CD14-positive monocyte (primary cell): ENCODE measurements around the gene POC1A. TPM values are rescaled to one million over a fixed set of nuclear protein-coding genes. Genes with fewer than 3 reads are reported as not detected.

Experiments
- DNase-seq, 3 donors: peaks; one replicate each; pipeline ENCODE4 v3.0.0-alpha.2; 2011 to 2022
- H2AFZ ChIP-seq: 2 replicates; pipeline ENCODE4 v1.6.0; 2012; ENCODE audit warnings: mild to moderate bottlenecking, low read depth, low read length, inconsistent platforms; ENCODE audit not compliant: insufficient read depth, poor library complexity, severe bottlenecking
- H3K27ac ChIP-seq, 2 donors: 1 replicate in 1 of 2; 2 replicates in 1 of 2; pipeline ENCODE4 v1.5.1; 2012 to 2013; ENCODE audit warnings: low read length in 2 of 2, control low read depth in 1 of 2, inconsistent platforms in 1 of 2, low read depth in 1 of 2, mild to moderate bottlenecking in 1 of 2
- H3K27me3 ChIP-seq, 2 donors: one replicate each; pipeline versions ENCODE4 v1.6.0 to v1.6.1; 2011 to 2013; ENCODE audit warnings: low read length in 2 of 2; ENCODE audit not compliant: control insufficient read depth in 2 of 2, insufficient read depth in 2 of 2
- H3K36me3 ChIP-seq, 2 donors: replicated peaks in 1 of 2; 1 replicate in 1 of 2; 2 replicates in 1 of 2; pipeline versions ENCODE4 v1.5.1 to v1.6.1; 2012 to 2013; ENCODE audit warnings: low read length in 2 of 2, control low read depth in 1 of 2, inconsistent platforms in 1 of 2, mild to moderate bottlenecking in 1 of 2; ENCODE audit not compliant: insufficient read depth in 2 of 2, control insufficient read depth in 1 of 2
- H3K4me1 ChIP-seq, 2 donors: 1 replicate in 1 of 2; 2 replicates in 1 of 2; pipeline versions ENCODE4 v1.5.1 to v1.6.1; 2012 to 2013; ENCODE audit warnings: low read length in 2 of 2, control low read depth in 1 of 2, inconsistent platforms in 1 of 2, mild to moderate bottlenecking in 1 of 2, moderate library complexity in 1 of 2; ENCODE audit not compliant: insufficient read depth in 2 of 2, control insufficient read depth in 1 of 2
- H3K4me2 ChIP-seq: replicated peaks from 2 replicates; pipeline ENCODE3; 2012; ENCODE audit warnings: low read length, moderate library complexity, mild to moderate bottlenecking; ENCODE audit not compliant: poor library complexity, severe bottlenecking; ENCODE audit errors: extremely low read depth
- H3K4me3 ChIP-seq, 3 experiments: fragments of 200-600 bp in 1 of 3; sonication (generic) in 1 of 3; replicated peaks in 1 of 3; 1 replicate in 2 of 3; 2 replicates in 1 of 3; pipeline ENCODE4 v1.5.1; 2011 to 2013; ENCODE audit warnings: low read length in 3 of 3, mild to moderate bottlenecking in 3 of 3, control low read depth in 2 of 3, low read depth in 2 of 3, inconsistent platforms in 1 of 3, moderate library complexity in 1 of 3
- H3K79me2 ChIP-seq: 2 replicates; pipeline ENCODE4 v1.6.0; 2012; ENCODE audit warnings: mild to moderate bottlenecking, control low read depth, inconsistent platforms, low read length, moderate library complexity; ENCODE audit not compliant: insufficient read depth
- H3K9ac ChIP-seq: 2 replicates; pipeline ENCODE4 v1.6.0; 2017; ENCODE audit warnings: low read length, mild to moderate bottlenecking; ENCODE audit not compliant: insufficient read depth, poor library complexity, severe bottlenecking
- H3K9me3 ChIP-seq, 2 donors: replicated peaks in 1 of 2; 1 replicate in 1 of 2; 2 replicates in 1 of 2; pipeline versions ENCODE4 v1.5.1 to v1.6.1; 2012 to 2013; ENCODE audit warnings: low read length in 2 of 2, control low read depth in 1 of 2; ENCODE audit not compliant: control insufficient read depth in 1 of 2, insufficient read depth in 1 of 2
- H4K20me1 ChIP-seq: 2 replicates; pipeline ENCODE4 v1.6.0; 2012; ENCODE audit warnings: mild to moderate bottlenecking, low read length, control low read depth, moderate library complexity; ENCODE audit not compliant: insufficient read depth
- H3K27ac Mint-ChIP-seq, 7 donors: one replicate each; pipeline ENCODE4 v1.8.0; 2020; ENCODE audit warnings: mild to moderate bottlenecking in 7 of 7, mixed read lengths in 7 of 7, moderate library complexity in 6 of 7, inconsistent platforms in 2 of 7
- H3K27me3 Mint-ChIP-seq, 3 donors: one replicate each; pipeline ENCODE4 v1.8.0; 2021 to 2022; ENCODE audit warnings: low read depth in 3 of 3, mild to moderate bottlenecking in 3 of 3, mixed read lengths in 3 of 3, moderate library complexity in 3 of 3, inconsistent platforms in 1 of 3
- H3K36me3 Mint-ChIP-seq, 2 donors: one replicate each; pipeline ENCODE4 v1.8.0; 2020; ENCODE audit warnings: mixed read lengths in 2 of 2, inconsistent platforms in 1 of 2, mild to moderate bottlenecking in 1 of 2
- H3K4me1 Mint-ChIP-seq: one replicate; pipeline ENCODE4 v1.8.0; 2020; ENCODE audit warnings: mild to moderate bottlenecking, mixed read lengths
- H3K4me3 Mint-ChIP-seq, 2 donors: one replicate each; pipeline ENCODE4 v1.8.0; 2020; ENCODE audit warnings: mild to moderate bottlenecking in 2 of 2, mixed read lengths in 2 of 2, moderate library complexity in 1 of 2
- H3K9me3 Mint-ChIP-seq, 7 donors: one replicate each; pipeline ENCODE4 v1.8.0; 2020 to 2022; ENCODE audit warnings: mixed read lengths in 7 of 7, mild to moderate bottlenecking in 6 of 7, moderate library complexity in 6 of 7, inconsistent platforms in 2 of 7
- WGBS: methylation state at CpG from one replicate; pipeline ENCODE4 v1.1.5; 2013; ENCODE audit warnings: missing lambda C conversion rate; ENCODE audit not compliant: insufficient coverage; 5-methylcytosine and 5-hydroxymethylcytosine counted together
- intact Hi-C, 2 donors: fragments of 100-400 bp; cut with micrococcal nuclease; formaldehyde crosslinking; loops; one replicate each; pipeline versions ENCODE4 v1.15.0 to v1.15.1; 2023
- polyA plus RNA-seq, 3 donors: library from polyadenylated mRNA; depleted of rRNA in 1 of 3; unstranded in 2 of 3; stranded (reverse) in 1 of 3; fragments of 300-500 nt in 2 of 3; fragments of >200 nt in 1 of 3; fragmentation: Illumina TruSeq in 2 of 3; gene quantifications; 1 replicate in 2 of 3; 2 replicates in 1 of 3; pipeline ENCODE4 v1.2.3, GENCODE V29; 2012 to 2021
- TF ChIP-seq, protein P1 (sequence below): fragments of 200-600 bp; IDR thresholded peaks from one replicate; pipeline ENCODE4 v1.8.0; 2022; ENCODE audit warnings: antibody characterized with exemption, mild to moderate bottlenecking

The POC1A gene
- polyA plus RNA-seq, 3 donors = 1.2 to 2.0 (median 1.5) TPM

DNA sequence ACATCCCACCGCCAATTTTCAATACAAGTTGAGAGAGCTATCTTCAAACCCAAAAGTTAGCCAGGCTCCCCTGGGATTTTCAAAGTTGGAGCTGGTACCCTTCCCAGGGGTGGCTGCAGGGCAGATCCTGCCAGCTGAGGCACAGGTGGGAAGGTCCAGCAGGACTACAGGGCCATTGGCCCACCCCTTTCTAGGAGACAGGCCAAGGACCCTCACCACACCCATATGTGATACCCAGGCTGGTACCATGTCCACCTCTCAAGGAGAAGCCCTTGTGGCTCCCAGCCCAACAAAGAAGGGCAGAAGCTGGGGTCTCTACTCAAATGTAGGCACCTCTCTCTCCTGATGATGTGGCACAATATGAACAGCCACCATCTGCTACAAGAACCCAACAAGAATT lies 8.0 kb downstream of the POC1A start:
- H3K9me3 Mint-ChIP-seq = no peaks in the 10 kb centered on the region
- intact Hi-C loops = no loop called here
- no peak overlapping the region for H3K4me2 ChIP-seq
- no peak overlapping the region for H3K27ac ChIP-seq
- H3K4me1 ChIP-seq = peaks cover 0 to 4% of the 10 kb centered on the region in 2 donors
- H3K36me3 Mint-ChIP-seq = peaks cover 34 to 78% of the 10 kb centered on the region in 2 donors
- H3K9ac ChIP-seq = no peak overlapping the region
- no peak overlapping the region for H3K4me3 ChIP-seq
- H3K27ac Mint-ChIP-seq = no peak overlapping the region
- DNase-seq = no peak
- no peak overlapping the region for H2AFZ ChIP-seq
- no peaks in the 10 kb centered on the region for H3K9me3 ChIP-seq
- H3K4me1 Mint-ChIP-seq = peaks cover 6% of the 10 kb centered on the region
- H3K27me3 ChIP-seq = no peaks in the 10 kb centered on the region
- no peak overlapping the region for H3K4me3 Mint-ChIP-seq
- no peaks in the 10 kb centered on the region for H3K27me3 Mint-ChIP-seq
- 100% methylated on average over 1 of the region's 1 CpG for WGBS
- peaks cover 40 to 79% of the 10 kb centered on the region in 2 donors for H3K36me3 ChIP-seq
- peaks cover 15% of the 10 kb centered on the region for H3K79me2 ChIP-seq
- no peaks in the 10 kb centered on the region for H4K20me1 ChIP-seq
- TF ChIP-seq, protein P1, sequence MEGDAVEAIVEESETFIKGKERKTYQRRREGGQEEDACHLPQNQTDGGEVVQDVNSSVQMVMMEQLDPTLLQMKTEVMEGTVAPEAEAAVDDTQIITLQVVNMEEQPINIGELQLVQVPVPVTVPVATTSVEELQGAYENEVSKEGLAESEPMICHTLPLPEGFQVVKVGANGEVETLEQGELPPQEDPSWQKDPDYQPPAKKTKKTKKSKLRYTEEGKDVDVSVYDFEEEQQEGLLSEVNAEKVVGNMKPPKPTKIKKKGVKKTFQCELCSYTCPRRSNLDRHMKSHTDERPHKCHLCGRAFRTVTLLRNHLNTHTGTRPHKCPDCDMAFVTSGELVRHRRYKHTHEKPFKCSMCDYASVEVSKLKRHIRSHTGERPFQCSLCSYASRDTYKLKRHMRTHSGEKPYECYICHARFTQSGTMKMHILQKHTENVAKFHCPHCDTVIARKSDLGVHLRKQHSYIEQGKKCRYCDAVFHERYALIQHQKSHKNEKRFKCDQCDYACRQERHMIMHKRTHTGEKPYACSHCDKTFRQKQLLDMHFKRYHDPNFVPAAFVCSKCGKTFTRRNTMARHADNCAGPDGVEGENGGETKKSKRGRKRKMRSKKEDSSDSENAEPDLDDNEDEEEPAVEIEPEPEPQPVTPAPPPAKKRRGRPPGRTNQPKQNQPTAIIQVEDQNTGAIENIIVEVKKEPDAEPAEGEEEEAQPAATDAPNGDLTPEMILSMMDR = no peak

DNA sequence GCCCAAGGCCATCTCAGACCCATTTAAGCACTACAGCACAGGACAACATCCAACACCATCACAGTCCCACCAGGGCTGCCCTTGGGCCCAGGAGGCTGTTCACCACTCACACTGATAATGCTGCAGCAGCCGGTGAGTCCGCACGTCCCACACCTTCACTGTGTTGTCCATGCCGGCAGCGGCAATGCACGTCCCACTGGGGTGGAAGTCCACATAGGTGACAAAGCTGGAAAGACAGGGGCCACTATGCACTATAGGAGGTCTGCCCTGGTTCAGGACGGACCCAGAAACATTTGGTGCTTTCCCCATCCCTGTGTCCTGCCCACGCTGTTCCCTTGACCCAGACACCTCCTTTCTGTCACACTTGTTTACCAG lies 8.5 kb downstream of the POC1A start:
- no peak overlapping the region for H2AFZ ChIP-seq
- H3K4me2 ChIP-seq = no peak overlapping the region
- H3K79me2 ChIP-seq = peaks cover 10% of the 10 kb centered on the region
- no peaks in the 10 kb centered on the region for H3K27me3 ChIP-seq
- H3K4me3 ChIP-seq = no peak overlapping the region
- H3K9me3 ChIP-seq = no peaks in the 10 kb centered on the region
- 96% methylated on average over 6 of the region's 8 CpGs for WGBS
- Mint-ChIP-seq H3K27ac (peak overlapping the region in 3 of 7 donors; percentile 15 to 50 (median 46)), H3K27me3 (no peaks in the 10 kb centered on the region), H3K9me3 (no peaks in the 10 kb centered on the region), H3K4me3 (no peak overlapping the region), H3K4me1 (peaks cover 6% of the 10 kb centered on the region), H3K36me3 (peaks cover 38 to 81% of the 10 kb centered on the region in 2 donors)
- peaks cover 40 to 83% of the 10 kb centered on the region in 2 donors for H3K36me3 ChIP-seq
- H4K20me1 ChIP-seq = no peaks in the 10 kb centered on the region
- no peak overlapping the region for H3K27ac ChIP-seq
- H3K9ac ChIP-seq = no peak overlapping the region
- peaks cover 0 to 4% of the 10 kb centered on the region in 2 donors for H3K4me1 ChIP-seq
- intact Hi-C loops = no loop called here
- DNase-seq = no peak
- TF ChIP-seq, protein P1 = no peak
